GM12878 (cell line): Measurements from ENCODE around the gene GFAP. TPM values are rescaled to one million over a fixed set of nuclear protein-coding genes. Genes with fewer than 3 reads are reported as not detected.

Experiments used
- ATAC-seq: fragments of 200-7000 bp; cut with Tn5 transposase; 3 replicates; pipeline ENCODE4 v1.9.1; 2020; ENCODE audit warnings: mild to moderate bottlenecking, moderate library complexity
- BruUV-seq: library from RNA; stranded (reverse); fragments of 400-500 nt; replicated peaks from 2 replicates; lab custom pipeline; 2021; lab: Mats Ljungman, UMichigan
- CTCF ChIA-PET: fragments of 300-600 bp; sonication (Branson Sonifier 250); formaldehyde crosslinking; extraction: SDS; loops from one replicate; lab custom pipeline; 2021; ENCODE audit warnings: inconsistent platforms; lab: Yijun Ruan, JAX
- POLR2A ChIA-PET: fragments of 350-600 bp; formaldehyde crosslinking; extraction: SDS; loops from one replicate; lab custom pipeline; 2021; ENCODE audit warnings: inconsistent platforms; lab: Charles Lee
- RAD21 ChIA-PET: fragments of 300-600 bp; sonication (Branson Sonifier 250); formaldehyde crosslinking; loops from one replicate; lab custom pipeline; 2023; ENCODE audit warnings: antibody characterized with exemption; ENCODE audit not compliant: unreplicated experiment; lab: Charles Lee
- SMC1A ChIA-PET: fragments of 300-600 bp; sonication (Branson Sonifier 250); formaldehyde crosslinking; loops from one replicate; lab custom pipeline; 2023; ENCODE audit not compliant: unreplicated experiment, uncharacterized antibody; lab: Charles Lee
- DNase-seq: peaks from one replicate; pipeline ENCODE4 v3.0.0-alpha.2; 2011; ENCODE audit warnings: low read depth, low spot score
- FAIRE-seq: peaks from 3 replicates; lab custom pipeline; 2011; peaks lifted over from hg19 to GRCh38; lab: Jason Lieb, UNC
- H2AFZ ChIP-seq: 2 replicates; pipeline ENCODE4 v1.6.0; 2011; ENCODE audit warnings: low read depth, low read length, control low read depth; ENCODE audit not compliant: control insufficient read depth
- H3K27ac ChIP-seq: 2 replicates; pipeline ENCODE4 v1.5.1; 2011; ENCODE audit warnings: control low read depth; ENCODE audit not compliant: control insufficient read depth, insufficient read depth
- H3K27me3 ChIP-seq, 2 experiments: replicated peaks in 1 of 2; 2 replicates each; pipeline versions ENCODE4 v1.6.0 to v1.6.1; 2011; ENCODE audit warnings: low read length in 1 of 2; ENCODE audit not compliant: control insufficient read depth in 2 of 2, insufficient read depth in 2 of 2
- H3K36me3 ChIP-seq, 2 experiments: 2 replicates each; pipeline ENCODE4 v1.5.1; 2011; ENCODE audit warnings: low read length in 1 of 2; ENCODE audit not compliant: control insufficient read depth in 2 of 2, insufficient read depth in 2 of 2
- H3K4me1 ChIP-seq: 2 replicates; pipeline ENCODE4 v1.6.1; 2011; ENCODE audit warnings: mild to moderate bottlenecking, low read length, moderate library complexity, mixed read lengths; ENCODE audit not compliant: control insufficient read depth, insufficient read depth
- H3K4me2 ChIP-seq: 2 replicates; pipeline ENCODE4 v1.6.0; 2011; ENCODE audit warnings: control low read depth; ENCODE audit not compliant: control insufficient read depth, insufficient read depth
- H3K4me3 ChIP-seq: fragments of 200-600 bp; sonication (generic); 2 replicates; pipeline ENCODE4 v1.5.1; 2016
- H3K79me2 ChIP-seq: 2 replicates; pipeline ENCODE4 v1.6.0; 2011; ENCODE audit warnings: low read length; ENCODE audit not compliant: control insufficient read depth, insufficient read depth
- H3K9ac ChIP-seq: 2 replicates; pipeline ENCODE4 v1.8.0; 2011; ENCODE audit warnings: low read length, control low read depth, mixed read lengths; ENCODE audit not compliant: control insufficient read depth, insufficient read depth
- H3K9me3 ChIP-seq: replicated peaks from 3 replicates; pipeline ENCODE4 v1.5.1; 2011; ENCODE audit warnings: mild to moderate bottlenecking, low read length; ENCODE audit not compliant: control insufficient read depth, insufficient read depth
- H4K20me1 ChIP-seq: 2 replicates; pipeline ENCODE4 v1.6.0; 2011; ENCODE audit not compliant: control insufficient read depth, insufficient read depth
- EED ChIP-seq: sonication (generic); IDR thresholded peaks from 2 replicates; pipeline ENCODE4 v1.6.1; 2016; ENCODE audit warnings: antibody characterized with exemption, low read depth
- EGR1 ChIP-seq, 2 experiments: IDR thresholded peaks; 1 replicate in 1 of 2; 2 replicates in 1 of 2; pipeline ENCODE4 v1.6.1; 2011 to 2012; ENCODE audit warnings: low read depth in 2 of 2, low read length in 2 of 2, borderline replicate concordance in 1 of 2, mild to moderate bottlenecking in 1 of 2, moderate library complexity in 1 of 2
- HCFC1 ChIP-seq: fragments of 150-350 bp; IDR thresholded peaks from 2 replicates; pipeline ENCODE4 v1.6.1; 2014; ENCODE audit warnings: low read length
- IKZF1 ChIP-seq: fragments of 450-650 bp; conservative IDR thresholded peaks from 2 replicates; pipeline ENCODE4 v1.6.1; 2017; ENCODE audit warnings: antibody characterized with exemption, mild to moderate bottlenecking
- KAT2A ChIP-seq: conservative IDR thresholded peaks from 2 replicates; pipeline ENCODE4 v1.6.1; 2011; ENCODE audit warnings: low read depth, low read length; ENCODE audit not compliant: control insufficient read depth
- KLF5 ChIP-seq: fragments of 450-650 bp; IDR thresholded peaks from 2 replicates; pipeline ENCODE4 v1.6.1; 2014; ENCODE audit warnings: mild to moderate bottlenecking; ENCODE audit not compliant: partially characterized antibody
- MEF2B ChIP-seq: fragments of 450-650 bp; IDR thresholded peaks from 2 replicates; pipeline ENCODE4 v1.6.1; 2018; ENCODE audit warnings: mild to moderate bottlenecking, moderate library complexity; ENCODE audit not compliant: partially characterized antibody, poor library complexity, severe bottlenecking
- NFIC ChIP-seq: IDR thresholded peaks from 2 replicates; pipeline ENCODE4 v1.6.1; 2012; ENCODE audit warnings: low read depth, mild to moderate bottlenecking, inconsistent platforms, low read length, moderate library complexity
- SMAD5 ChIP-seq: IDR thresholded peaks from 2 replicates; pipeline ENCODE4 v1.6.1; 2016; ENCODE audit warnings: antibody characterized with exemption, low read depth
- SUZ12 ChIP-seq: fragments of 200-600 bp; sonication (generic); IDR thresholded peaks from one replicate; pipeline ENCODE4 v1.6.1; 2018; ENCODE audit warnings: antibody characterized with exemption, mild to moderate bottlenecking; ENCODE audit not compliant: unreplicated experiment
- ZNF622 ChIP-seq: fragments of 450-650 bp; IDR thresholded peaks from 2 replicates; pipeline ENCODE4 v1.6.1; 2017; ENCODE audit warnings: mild to moderate bottlenecking, inconsistent platforms
- WGBS: methylation state at CpG from one replicate; pipeline ENCODE4 v1.1.6; 2016; ENCODE audit warnings: low lambda C conversion rate; ENCODE audit not compliant: insufficient replicate concordance, insufficient coverage; ENCODE audit errors: missing lambda C conversion rate; 5-methylcytosine and 5-hydroxymethylcytosine counted together
- in situ Hi-C: fragments of 300-500 bp; cut with MboI; formaldehyde crosslinking; loops from 9 replicates; pipeline ENCODE4 v1.14.3; 2018; ENCODE audit warnings: mixed read lengths
- intact Hi-C: fragments of 100-400 bp; cut with micrococcal nuclease; formaldehyde crosslinking; loops from one replicate; pipeline ENCODE4 v1.14.2; 2022; ENCODE audit not compliant: unreplicated experiment
- polyA plus RNA-seq, 11 experiments: library from polyadenylated mRNA; depleted of rRNA in 4 of 11; unstranded in 6 of 11; stranded (reverse) in 5 of 11; fragments of >200 nt; fragmentation: Nextera tagmentation in 4 of 11; fragmentation: Illumina TruSeq in 1 of 11; extraction: Ambion mirVana in 4 of 11; extraction: Trizol in 1 of 11; gene quantifications; 1 replicate in 1 of 11; 2 replicates in 10 of 11; pipeline versions ENCODE4 v1.2.1 to v1.2.3, GENCODE V29; 2011 to 2016; ENCODE audit warnings: inconsistent platforms in 2 of 11, missing spikeins in 2 of 11, low read depth in 1 of 11
- total RNA-seq, 4 experiments: library from RNA; depleted of rRNA in 3 of 4; stranded (reverse); fragments of >200 nt in 3 of 4; fragmentation: Illumina TruSeq in 1 of 4; extraction: Trizol in 1 of 4; gene quantifications; 2 replicates each; pipeline versions ENCODE4 v1.2.1 to v1.2.3, GENCODE V29; 2013 to 2021
- TF ChIP-seq, protein P1 (sequence below): fragments of 450-650 bp; IDR thresholded peaks from 2 replicates; pipeline ENCODE4 v1.6.1; 2017; ENCODE audit warnings: mild to moderate bottlenecking
- TF ChIP-seq, protein P2 (sequence below): IDR thresholded peaks from 2 replicates; pipeline ENCODE4 v1.6.1; 2012; ENCODE audit warnings: mild to moderate bottlenecking, low read depth, low read length
- TF ChIP-seq, protein P3 (sequence below), 3 experiments: IDR thresholded peaks in 2 of 3; conservative IDR thresholded peaks in 1 of 3; 2 replicates each; pipeline ENCODE4 v1.5.1; 2011; ENCODE audit warnings: low read depth in 3 of 3, low read length in 3 of 3, mild to moderate bottlenecking in 3 of 3, control low read depth in 2 of 3, moderate library complexity in 2 of 3, inconsistent platforms in 1 of 3, mixed read lengths in 1 of 3; ENCODE audit not compliant: control insufficient read depth in 2 of 3, insufficient read depth in 1 of 3; ENCODE audit errors: extremely low read depth in 1 of 3

The GFAP gene
- total and polyA plus RNA-seq, 10 of the 15 experiments (the other 5 are each of a cell fraction or from before 2014, with no cell fraction given): 0.04 to 0.25 TPM; not detected in 8

DNA sequence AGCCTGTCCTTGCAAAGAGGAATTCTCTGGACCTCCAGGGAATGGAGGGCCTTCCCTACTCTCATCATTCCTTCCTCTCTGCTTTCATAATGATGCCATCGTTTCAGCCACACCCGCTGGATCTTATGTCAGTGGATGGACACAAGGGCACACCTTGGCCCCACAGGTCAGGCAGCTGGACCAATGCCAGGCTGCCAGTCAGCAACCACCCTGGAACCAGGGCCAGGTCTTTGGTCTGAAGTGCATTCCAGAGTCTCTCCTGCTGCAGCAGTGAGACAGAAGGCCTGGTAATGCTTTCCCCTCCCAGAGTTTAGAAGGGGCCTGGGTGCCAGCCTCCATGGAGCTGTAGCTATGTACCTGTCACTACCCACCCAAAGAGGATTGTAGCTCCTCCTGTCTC is 45.4 kb upstream of the GFAP start:
- DNase-seq: no peak
- RAD21 ChIA-PET: no interaction called here
- POLR2A ChIA-PET: no interaction called here
- no peak overlapping the region for H3K4me2 ChIP-seq
- H3K4me3 ChIP-seq: no peak overlapping the region
- TF ChIP-seq KAT2A (no peak), EGR1 (IDR thresholded peaks at IDR 0.05; ENCODE audit: borderline replicate concordance in 1 of 2, low read depth in 2 of 2, low read length in 2 of 2) (no peak), SUZ12 (no peak), IKZF1 (no peak), NFIC (no peak), SMAD5 (no peak), HCFC1 (no peak), EED (no peak), MEF2B (no peak), KLF5 (no peak), ZNF622 (no peak)
- TF ChIP-seq, protein P1, sequence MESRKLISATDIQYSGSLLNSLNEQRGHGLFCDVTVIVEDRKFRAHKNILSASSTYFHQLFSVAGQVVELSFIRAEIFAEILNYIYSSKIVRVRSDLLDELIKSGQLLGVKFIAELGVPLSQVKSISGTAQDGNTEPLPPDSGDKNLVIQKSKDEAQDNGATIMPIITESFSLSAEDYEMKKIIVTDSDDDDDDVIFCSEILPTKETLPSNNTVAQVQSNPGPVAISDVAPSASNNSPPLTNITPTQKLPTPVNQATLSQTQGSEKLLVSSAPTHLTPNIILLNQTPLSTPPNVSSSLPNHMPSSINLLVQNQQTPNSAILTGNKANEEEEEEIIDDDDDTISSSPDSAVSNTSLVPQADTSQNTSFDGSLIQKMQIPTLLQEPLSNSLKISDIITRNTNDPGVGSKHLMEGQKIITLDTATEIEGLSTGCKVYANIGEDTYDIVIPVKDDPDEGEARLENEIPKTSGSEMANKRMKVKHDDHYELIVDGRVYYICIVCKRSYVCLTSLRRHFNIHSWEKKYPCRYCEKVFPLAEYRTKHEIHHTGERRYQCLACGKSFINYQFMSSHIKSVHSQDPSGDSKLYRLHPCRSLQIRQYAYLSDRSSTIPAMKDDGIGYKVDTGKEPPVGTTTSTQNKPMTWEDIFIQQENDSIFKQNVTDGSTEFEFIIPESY: no peak
- TF ChIP-seq, protein P2, sequence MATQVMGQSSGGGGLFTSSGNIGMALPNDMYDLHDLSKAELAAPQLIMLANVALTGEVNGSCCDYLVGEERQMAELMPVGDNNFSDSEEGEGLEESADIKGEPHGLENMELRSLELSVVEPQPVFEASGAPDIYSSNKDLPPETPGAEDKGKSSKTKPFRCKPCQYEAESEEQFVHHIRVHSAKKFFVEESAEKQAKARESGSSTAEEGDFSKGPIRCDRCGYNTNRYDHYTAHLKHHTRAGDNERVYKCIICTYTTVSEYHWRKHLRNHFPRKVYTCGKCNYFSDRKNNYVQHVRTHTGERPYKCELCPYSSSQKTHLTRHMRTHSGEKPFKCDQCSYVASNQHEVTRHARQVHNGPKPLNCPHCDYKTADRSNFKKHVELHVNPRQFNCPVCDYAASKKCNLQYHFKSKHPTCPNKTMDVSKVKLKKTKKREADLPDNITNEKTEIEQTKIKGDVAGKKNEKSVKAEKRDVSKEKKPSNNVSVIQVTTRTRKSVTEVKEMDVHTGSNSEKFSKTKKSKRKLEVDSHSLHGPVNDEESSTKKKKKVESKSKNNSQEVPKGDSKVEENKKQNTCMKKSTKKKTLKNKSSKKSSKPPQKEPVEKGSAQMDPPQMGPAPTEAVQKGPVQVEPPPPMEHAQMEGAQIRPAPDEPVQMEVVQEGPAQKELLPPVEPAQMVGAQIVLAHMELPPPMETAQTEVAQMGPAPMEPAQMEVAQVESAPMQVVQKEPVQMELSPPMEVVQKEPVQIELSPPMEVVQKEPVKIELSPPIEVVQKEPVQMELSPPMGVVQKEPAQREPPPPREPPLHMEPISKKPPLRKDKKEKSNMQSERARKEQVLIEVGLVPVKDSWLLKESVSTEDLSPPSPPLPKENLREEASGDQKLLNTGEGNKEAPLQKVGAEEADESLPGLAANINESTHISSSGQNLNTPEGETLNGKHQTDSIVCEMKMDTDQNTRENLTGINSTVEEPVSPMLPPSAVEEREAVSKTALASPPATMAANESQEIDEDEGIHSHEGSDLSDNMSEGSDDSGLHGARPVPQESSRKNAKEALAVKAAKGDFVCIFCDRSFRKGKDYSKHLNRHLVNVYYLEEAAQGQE: no peak
- TF ChIP-seq, protein P3, sequence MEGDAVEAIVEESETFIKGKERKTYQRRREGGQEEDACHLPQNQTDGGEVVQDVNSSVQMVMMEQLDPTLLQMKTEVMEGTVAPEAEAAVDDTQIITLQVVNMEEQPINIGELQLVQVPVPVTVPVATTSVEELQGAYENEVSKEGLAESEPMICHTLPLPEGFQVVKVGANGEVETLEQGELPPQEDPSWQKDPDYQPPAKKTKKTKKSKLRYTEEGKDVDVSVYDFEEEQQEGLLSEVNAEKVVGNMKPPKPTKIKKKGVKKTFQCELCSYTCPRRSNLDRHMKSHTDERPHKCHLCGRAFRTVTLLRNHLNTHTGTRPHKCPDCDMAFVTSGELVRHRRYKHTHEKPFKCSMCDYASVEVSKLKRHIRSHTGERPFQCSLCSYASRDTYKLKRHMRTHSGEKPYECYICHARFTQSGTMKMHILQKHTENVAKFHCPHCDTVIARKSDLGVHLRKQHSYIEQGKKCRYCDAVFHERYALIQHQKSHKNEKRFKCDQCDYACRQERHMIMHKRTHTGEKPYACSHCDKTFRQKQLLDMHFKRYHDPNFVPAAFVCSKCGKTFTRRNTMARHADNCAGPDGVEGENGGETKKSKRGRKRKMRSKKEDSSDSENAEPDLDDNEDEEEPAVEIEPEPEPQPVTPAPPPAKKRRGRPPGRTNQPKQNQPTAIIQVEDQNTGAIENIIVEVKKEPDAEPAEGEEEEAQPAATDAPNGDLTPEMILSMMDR (IDR thresholded peaks at IDR 0.05 in 2 of 3, conservative IDR thresholded peaks at IDR 0.05 in 1 of 3; ENCODE audit: control insufficient read depth in 2 of 3, extremely low read depth in 1 of 3, insufficient read depth in 1 of 3, low read depth in 3 of 3, low read length in 3 of 3): no peak
- H3K9me3 ChIP-seq: no peaks in the 10 kb centered on the region
- no peaks in the 10 kb centered on the region for H4K20me1 ChIP-seq
- no peak for FAIRE-seq
- H3K4me1 ChIP-seq: no peaks in the 10 kb centered on the region
- in situ Hi-C loops: no loop called here
- no peak overlapping the region for H2AFZ ChIP-seq
- 0% methylated on average over 2 of the region's 2 CpGs for WGBS
- H3K27me3 ChIP-seq: peaks cover 3 to 6% of the 10 kb centered on the region in 2 experiments; a peak in 3 of 4 replicates
- no peaks in the 10 kb centered on the region for H3K79me2 ChIP-seq
- CTCF ChIA-PET: interaction anchor here (0.7 to 2.5 kb wide), 2 partner anchors 40 to 432 kb away, joined by 3 to 12 read pairs; no protein-coding TSS in a partner anchor
- H3K36me3 ChIP-seq: no peaks in the 10 kb centered on the region
- intact Hi-C loops: no loop called here
- H3K9ac ChIP-seq: no peak overlapping the region
- SMC1A ChIA-PET: no interaction called here
- no TSS peak for BruUV-seq
- ATAC-seq: no peak
- no peak overlapping the region for H3K27ac ChIP-seq
